ENCODE data around the gene PASK. TPM values are rescaled to one million over a fixed set of nuclear protein-coding genes. Genes with fewer than 3 reads are reported as not detected.
A peak's percentile ranks its signal among the peaks of the same experiment; 100 is the strongest.
"Not testable (repeated sequence)": the region's sequence is repeated elsewhere in the genome, so short reads cannot be mapped to it uniquely, and the experiment has no call there.

PASK gene
- 3.0 and 8.8 TPM in 2 replicates for total RNA-seq
- 2.5 and 2.6 TPM in 2 replicates for polyA plus RNA-seq

GRCh38 chr2:241148891-241149674 lies at the start of gene PASK:
Gene PASK, minus strand, starts transcription at chr2:241149472. Its CDS starts 6,440 bp downstream, at chr2:241143032.
- H3K36me3 ChIP-seq (replicated peaks; ENCODE audit: insufficient read depth, low read depth) = no peaks in the 10 kb centered on the region
- no peaks in the 10 kb centered on the region for H4K20me1 ChIP-seq (ENCODE audit: insufficient read depth, poor library complexity, severe bottlenecking)
- H3K9me3 ChIP-seq (ENCODE audit: low read depth) = no peaks in the 10 kb centered on the region
- peak within 1 kb of the TSS; percentile 82 for H2AFZ ChIP-seq
- peaks cover 9% of the 10 kb centered on the region for H3K79me2 ChIP-seq
- H3K9me2 ChIP-seq (replicated peaks; ENCODE audit: insufficient read depth) = no peaks in the 10 kb centered on the region
- no peaks in the 10 kb centered on the region for H3K4me1 ChIP-seq (ENCODE audit: insufficient read depth)
- H3K4me2 ChIP-seq = peak within 1 kb of the TSS; percentile 95
- TF ChIP-seq EZH2 (IDR thresholded peaks at IDR 0.05; ENCODE audit: borderline replicate concordance) = no peak
- no peak for TF ChIP-seq CTCF (IDR thresholded peaks at IDR 0.05; ENCODE audit: poor library complexity)
- no peak for TF ChIP-seq EZH2phosphoT487 (IDR thresholded peaks at IDR 0.05; ENCODE audit: low read depth, severe bottlenecking, unreplicated experiment)
- WGBS (ENCODE audit: low lambda C conversion rate, missing lambda C conversion rate) = 1% methylated on average over 87 of the region's 88 CpGs
- H3K27ac ChIP-seq = no peak within 1 kb of the TSS
- H3K4me3 ChIP-seq = peak within 1 kb of the TSS; percentile 84
- DNase-seq (ENCODE audit: low spot score) = peak; percentile 97
- no peaks in the 10 kb centered on the region for H3K27me3 ChIP-seq

GRCh38 chr2:241198381-241199279 lies 49.4 kb upstream of the PASK start:
- TF ChIP-seq EZH2 (IDR thresholded peaks at IDR 0.05; ENCODE audit: borderline replicate concordance) = no peak
- TF ChIP-seq EZH2phosphoT487 (IDR thresholded peaks at IDR 0.05; ENCODE audit: low read depth, severe bottlenecking, unreplicated experiment) = no peak
- TF ChIP-seq CTCF (IDR thresholded peaks at IDR 0.05; ENCODE audit: poor library complexity) = no peak
- 85% methylated on average over 27 of the region's 27 CpGs for WGBS (ENCODE audit: low lambda C conversion rate, missing lambda C conversion rate)
- no peak overlapping the region for H2AFZ ChIP-seq

GRCh38 chr2:241197947-241198346 lies 48.7 kb upstream of the PASK start:
- 90% methylated on average over 6 of the region's 6 CpGs for WGBS (ENCODE audit: low lambda C conversion rate, missing lambda C conversion rate)
- no peak overlapping the region for H3K27ac ChIP-seq

More at GRCh38 chr2:241198381-241199279, 49.4 kb upstream of the PASK start:
- Histone ChIP-seq H3K27me3 (no peaks in the 10 kb centered on the region), H3K9me3 (ENCODE audit: low read depth) (no peaks in the 10 kb centered on the region), H3K9me2 (replicated peaks; ENCODE audit: insufficient read depth) (no peaks in the 10 kb centered on the region), H4K20me1 (ENCODE audit: insufficient read depth, poor library complexity, severe bottlenecking) (no peaks in the 10 kb centered on the region), H3K4me1 (ENCODE audit: insufficient read depth) (no peaks in the 10 kb centered on the region), H3K36me3 (replicated peaks; ENCODE audit: insufficient read depth, low read depth) (no peaks in the 10 kb centered on the region), H3K4me2 (no peak overlapping the region), H3K79me2 (no peaks in the 10 kb centered on the region), H3K4me3 (no peak overlapping the region), H3K27ac (no peak overlapping the region)
- DNase-seq (ENCODE audit: low spot score) = no peak

GRCh38 chr2:241197246-241197645 lies 48.0 kb upstream of the PASK start:
- not testable (repeated sequence) for H3K27me3 ChIP-seq; H3K4me1 ChIP-seq (ENCODE audit: insufficient read depth); DNase-seq (ENCODE audit: low spot score); H3K9me3 ChIP-seq (ENCODE audit: low read depth); H2AFZ ChIP-seq; H3K79me2 ChIP-seq; H3K4me2 ChIP-seq; H3K36me3 ChIP-seq (replicated peaks; ENCODE audit: insufficient read depth, low read depth); H3K27ac ChIP-seq; H3K4me3 ChIP-seq; H4K20me1 ChIP-seq (ENCODE audit: insufficient read depth, poor library complexity, severe bottlenecking); H3K9me2 ChIP-seq (replicated peaks; ENCODE audit: insufficient read depth)
- 95% methylated on average over 14 of the region's 14 CpGs for WGBS (ENCODE audit: low lambda C conversion rate, missing lambda C conversion rate)

More at GRCh38 chr2:241197947-241198346, 48.7 kb upstream of the PASK start:
- Histone ChIP-seq H4K20me1 (ENCODE audit: insufficient read depth, poor library complexity, severe bottlenecking) (no peaks in the 10 kb centered on the region), H2AFZ (no peak overlapping the region), H3K36me3 (replicated peaks; ENCODE audit: insufficient read depth, low read depth) (no peaks in the 10 kb centered on the region), H3K4me2 (no peak overlapping the region), H3K9me2 (replicated peaks; ENCODE audit: insufficient read depth) (no peaks in the 10 kb centered on the region), H3K4me3 (no peak overlapping the region), H3K79me2 (no peaks in the 10 kb centered on the region), H3K27me3 (no peaks in the 10 kb centered on the region), H3K4me1 (ENCODE audit: insufficient read depth) (no peaks in the 10 kb centered on the region), H3K9me3 (ENCODE audit: low read depth) (no peaks in the 10 kb centered on the region)
- no peak for DNase-seq (ENCODE audit: low spot score)
- TF ChIP-seq CTCF (IDR thresholded peaks at IDR 0.05; ENCODE audit: poor library complexity) (no peak), EZH2phosphoT487 (IDR thresholded peaks at IDR 0.05; ENCODE audit: low read depth, severe bottlenecking, unreplicated experiment) (no peak), EZH2 (IDR thresholded peaks at IDR 0.05; ENCODE audit: borderline replicate concordance) (no peak)

Data from hepatocyte (in vitro differentiated cells).